ENCODE measurements around the gene ESPNL. TPM values are rescaled to one million over a fixed set of nuclear protein-coding genes. Genes with fewer than 3 reads are reported as not detected.

The ESPNL gene
- total RNA-seq, 1 donor from 2014 or later = under 0.01 TPM

DNA sequence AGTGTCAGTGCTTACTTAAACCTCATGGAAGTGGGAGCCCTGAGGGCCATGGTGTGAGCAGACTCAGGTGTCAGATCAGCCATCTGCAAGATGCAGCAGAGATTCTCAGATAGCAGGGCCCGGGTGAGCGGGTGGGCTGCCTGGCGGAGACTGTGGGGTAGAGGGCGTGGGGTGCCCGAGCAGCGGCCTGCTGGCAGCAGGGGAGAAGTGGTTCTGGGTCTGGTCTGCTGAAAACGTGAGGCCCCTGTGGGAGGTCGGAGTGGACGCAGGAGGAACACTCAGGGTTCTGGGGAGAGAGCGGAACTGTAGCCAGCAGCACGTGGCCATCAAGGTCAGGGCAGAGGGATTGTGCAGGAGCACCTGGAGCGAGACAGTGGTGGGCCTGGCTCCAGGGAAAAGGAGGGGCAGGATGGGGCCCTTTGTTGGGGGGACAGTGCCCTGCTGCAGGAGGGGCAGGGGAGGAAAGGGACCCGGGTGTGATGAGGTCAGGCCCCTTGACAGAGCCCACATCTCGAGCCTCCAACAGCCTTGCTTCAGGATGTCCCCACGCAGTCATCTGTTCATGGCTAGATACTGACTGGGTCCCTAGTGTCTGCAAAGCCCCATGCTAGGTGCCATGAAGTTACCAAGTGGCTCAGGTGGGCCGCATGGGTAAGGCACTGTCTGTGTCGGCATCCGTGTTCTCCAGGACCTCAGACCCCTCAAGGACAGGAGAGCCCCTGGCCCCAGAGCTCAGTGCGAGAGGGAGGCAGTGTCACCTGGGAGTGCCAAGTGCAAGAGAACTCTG is 2.7 kb upstream of the ESPNL start:
- DNase-seq (ENCODE audit: low spot score in 2 of 2) (no peak), FAIRE-seq (no peak)

- peak in 1 of 2 donors; percentile 60 for DNase-seq (ENCODE audit: low spot score in 2 of 2)
- no peak for FAIRE-seq
Observed at GRCh38 chr2:238097988-238098871, 1.9 kb upstream of the ESPNL start.

GRCh38 chr2:238098901-238099713 is 1.0 kb upstream of the ESPNL start:
- FAIRE-seq (no peak), DNase-seq (ENCODE audit: low spot score in 2 of 2) (peak in 1 of 2 donors; percentile 4)

GRCh38 chr2:238099714-238100048 is 459 bp upstream of the ESPNL start:
- FAIRE-seq (no peak), DNase-seq (ENCODE audit: low spot score in 2 of 2) (peak in 1 of 2 donors; percentile 10)

GRCh38 chr2:238100821-238101771 is 956 bp downstream of the ESPNL start:
- DNase-seq (ENCODE audit: low spot score in 2 of 2) (no peak), FAIRE-seq (no peak)

DNA sequence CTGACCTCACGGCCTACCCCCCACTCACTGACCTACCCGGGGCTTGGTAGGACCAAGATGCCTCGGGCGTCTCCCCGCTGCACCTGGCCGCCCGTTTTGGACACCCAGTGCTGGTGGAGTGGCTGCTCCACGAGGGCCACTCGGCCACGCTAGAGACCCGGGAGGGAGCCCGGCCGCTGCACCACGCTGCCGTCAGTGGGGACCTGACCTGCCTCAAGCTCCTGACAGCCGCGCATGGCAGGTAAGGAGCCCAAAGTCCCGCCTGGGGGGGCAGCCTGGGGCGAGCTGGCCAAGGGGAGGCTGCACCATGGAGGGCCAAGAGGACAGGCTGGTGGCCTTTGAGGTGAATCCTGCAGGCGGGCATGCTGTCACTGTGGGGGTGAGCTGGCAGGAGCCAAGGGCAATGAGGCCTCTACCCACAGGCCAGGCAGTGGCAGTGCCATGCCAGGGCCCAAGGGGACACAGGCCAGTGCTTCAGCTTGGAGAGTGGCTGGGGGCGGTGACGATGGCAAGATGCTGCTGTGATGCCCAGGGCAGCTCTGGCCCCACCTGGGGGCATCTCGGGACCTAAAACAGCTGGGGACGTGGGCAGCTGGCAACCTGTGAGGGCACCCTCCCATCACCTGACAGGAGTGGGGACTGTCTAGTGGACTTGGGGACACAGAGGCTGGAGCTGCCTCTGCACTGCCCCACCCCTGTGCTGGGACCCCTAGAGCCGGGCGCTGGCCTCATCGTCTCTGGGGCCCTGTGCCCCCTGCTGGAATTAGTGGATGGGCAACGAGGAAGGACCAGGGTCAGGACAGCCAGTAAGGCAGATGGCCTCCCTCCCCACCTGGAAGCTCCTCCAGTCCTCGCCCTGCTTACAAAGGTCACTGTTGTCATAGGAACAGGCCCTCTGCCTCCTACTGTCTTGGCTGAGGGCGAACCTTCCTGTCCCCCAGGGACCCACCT is 2.0 kb downstream of the ESPNL start:
- no peak for DNase-seq (ENCODE audit: low spot score in 2 of 2)
- no peak for FAIRE-seq

DNA sequence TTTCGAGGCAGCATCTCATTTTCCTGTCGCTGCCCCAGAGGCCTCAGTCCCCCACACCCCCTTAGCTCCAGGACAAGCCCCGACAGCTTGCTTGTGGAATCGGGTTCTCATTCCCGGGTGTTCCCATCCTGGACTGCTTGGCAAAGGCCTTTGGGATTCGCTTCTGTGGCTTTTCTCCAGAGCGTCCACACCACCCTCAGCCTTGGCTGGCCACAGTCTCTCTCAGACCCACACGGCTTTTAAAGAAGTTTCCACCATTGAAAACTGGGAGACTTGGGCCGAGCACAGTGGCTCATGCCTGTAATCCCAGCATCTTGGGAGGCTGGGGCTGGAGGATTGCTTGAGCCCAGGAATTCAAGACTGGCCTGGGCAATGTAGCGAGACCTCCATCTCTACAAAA is 2.7 kb downstream of the ESPNL start:
- FAIRE-seq = no peak
- DNase-seq (ENCODE audit: low spot score in 2 of 2) = no peak

DNA sequence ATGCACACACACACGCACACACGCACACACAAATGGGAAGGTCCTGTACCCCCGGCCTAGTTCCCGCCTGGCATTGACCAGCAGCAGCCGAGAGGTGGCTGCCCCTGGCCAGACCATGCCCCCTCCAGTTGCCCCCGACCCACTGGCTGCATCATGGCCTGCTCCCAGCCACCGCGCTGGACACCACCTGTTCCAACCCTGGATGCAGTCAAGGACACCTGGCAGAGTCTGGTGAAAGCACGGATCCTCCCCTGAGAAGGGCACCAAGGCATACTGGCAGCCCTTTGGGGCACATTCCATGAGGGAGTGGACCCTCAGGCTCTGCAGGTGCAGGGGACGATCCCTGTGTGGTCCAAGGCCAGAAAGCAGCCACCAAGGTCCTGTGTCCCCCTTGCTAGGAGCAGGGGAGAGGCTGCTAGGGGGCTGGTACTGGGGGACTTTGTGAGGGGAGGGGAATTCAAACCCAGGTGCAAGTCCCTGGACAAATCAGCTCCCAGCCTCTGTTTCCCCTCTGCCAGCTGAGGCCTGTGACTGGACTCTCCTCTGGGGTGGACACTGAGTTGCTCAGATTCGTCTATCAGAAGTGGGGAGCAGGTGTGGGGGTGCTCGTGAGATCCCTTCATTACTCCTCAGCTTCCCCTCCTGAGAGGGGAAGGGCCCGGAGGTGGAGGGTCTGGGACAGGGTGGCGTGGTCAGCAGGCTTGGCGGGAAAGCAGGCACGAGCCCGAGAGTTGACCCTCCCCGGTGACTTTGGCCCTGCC is 3.5 kb downstream of the ESPNL start:
- DNase-seq (ENCODE audit: low spot score in 2 of 2) = no peak
- FAIRE-seq = no peak

DNA sequence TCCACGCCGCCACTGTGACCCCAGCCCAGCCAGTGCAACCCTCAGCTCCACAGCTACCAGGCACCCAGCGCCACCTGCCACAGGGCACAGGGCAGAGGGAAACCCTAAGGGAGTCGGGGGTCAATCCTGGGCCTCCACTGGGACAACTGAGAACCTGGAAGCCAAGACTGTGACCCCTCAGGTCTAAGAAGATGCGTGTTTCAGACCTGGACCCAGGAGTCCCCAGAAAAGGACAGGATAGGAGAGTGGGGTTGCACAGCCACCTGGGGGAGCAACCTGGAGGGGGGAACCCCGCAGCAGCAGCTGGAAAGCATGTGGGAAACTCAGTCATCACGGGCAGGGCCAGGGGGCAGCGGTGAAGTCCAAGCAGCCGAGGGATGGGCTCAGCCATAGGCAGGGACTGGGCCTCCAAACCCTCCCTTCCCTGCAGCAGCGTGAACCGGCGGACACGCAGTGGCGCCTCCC is 4.1 kb downstream of the ESPNL start:
- FAIRE-seq = no peak
- DNase-seq (ENCODE audit: low spot score in 2 of 2) = no peak

- DNase-seq (ENCODE audit: low spot score in 2 of 2) (no peak), FAIRE-seq (no peak)
Observed at GRCh38 chr2:238104691-238105371, 4.7 kb downstream of the ESPNL start.

DNA sequence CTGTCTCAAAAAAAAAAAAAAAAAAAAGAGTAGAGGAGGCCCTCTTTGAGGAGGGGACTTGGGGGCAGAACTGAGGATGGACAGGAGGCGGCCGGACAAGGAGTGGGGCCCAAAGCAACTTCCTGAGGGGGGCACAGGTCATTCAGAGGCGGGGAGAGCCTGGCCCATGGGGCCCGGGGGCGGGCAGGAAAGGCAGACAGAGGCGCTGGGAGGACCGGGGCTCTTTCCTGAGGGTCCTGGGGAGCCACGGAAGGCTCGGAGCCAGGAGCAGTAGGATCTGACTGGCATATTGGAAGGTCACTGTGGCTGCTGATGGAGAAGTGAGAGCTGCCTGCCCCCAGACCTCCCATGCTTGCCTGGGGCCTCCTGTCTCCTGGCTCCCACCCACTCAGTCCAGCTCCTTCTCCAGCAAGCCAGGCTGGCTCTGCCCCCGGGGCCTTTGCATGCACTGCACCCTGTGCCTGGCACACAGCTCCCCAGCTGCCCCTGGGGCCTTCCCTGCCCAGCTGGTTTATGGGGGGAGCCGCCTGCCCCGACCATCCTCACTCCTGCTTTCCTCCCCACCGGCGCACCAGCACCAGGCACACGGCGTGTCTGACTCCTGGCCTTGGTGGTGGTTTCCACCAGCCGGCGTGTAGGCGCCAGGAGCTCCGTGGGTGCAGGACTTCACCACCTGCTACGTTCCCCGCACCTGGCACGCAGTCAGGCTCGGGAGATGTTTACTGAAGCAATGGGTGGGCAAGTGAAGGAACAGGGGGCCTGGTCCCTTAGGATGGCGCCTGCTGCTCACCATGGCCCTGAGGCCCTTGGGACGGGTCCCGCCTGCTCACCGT is 5.6 kb downstream of the ESPNL start:
- DNase-seq (ENCODE audit: low spot score in 2 of 2) (no peak), FAIRE-seq (no peak)

GRCh38 chr2:238106339-238106697 is 6.2 kb downstream of the ESPNL start:
- DNase-seq (ENCODE audit: low spot score in 2 of 2) = no peak
- no peak for FAIRE-seq

- DNase-seq (ENCODE audit: low spot score in 2 of 2) = no peak
- FAIRE-seq = no peak
Observed at GRCh38 chr2:238106698-238107524, 6.8 kb downstream of the ESPNL start.

DNA sequence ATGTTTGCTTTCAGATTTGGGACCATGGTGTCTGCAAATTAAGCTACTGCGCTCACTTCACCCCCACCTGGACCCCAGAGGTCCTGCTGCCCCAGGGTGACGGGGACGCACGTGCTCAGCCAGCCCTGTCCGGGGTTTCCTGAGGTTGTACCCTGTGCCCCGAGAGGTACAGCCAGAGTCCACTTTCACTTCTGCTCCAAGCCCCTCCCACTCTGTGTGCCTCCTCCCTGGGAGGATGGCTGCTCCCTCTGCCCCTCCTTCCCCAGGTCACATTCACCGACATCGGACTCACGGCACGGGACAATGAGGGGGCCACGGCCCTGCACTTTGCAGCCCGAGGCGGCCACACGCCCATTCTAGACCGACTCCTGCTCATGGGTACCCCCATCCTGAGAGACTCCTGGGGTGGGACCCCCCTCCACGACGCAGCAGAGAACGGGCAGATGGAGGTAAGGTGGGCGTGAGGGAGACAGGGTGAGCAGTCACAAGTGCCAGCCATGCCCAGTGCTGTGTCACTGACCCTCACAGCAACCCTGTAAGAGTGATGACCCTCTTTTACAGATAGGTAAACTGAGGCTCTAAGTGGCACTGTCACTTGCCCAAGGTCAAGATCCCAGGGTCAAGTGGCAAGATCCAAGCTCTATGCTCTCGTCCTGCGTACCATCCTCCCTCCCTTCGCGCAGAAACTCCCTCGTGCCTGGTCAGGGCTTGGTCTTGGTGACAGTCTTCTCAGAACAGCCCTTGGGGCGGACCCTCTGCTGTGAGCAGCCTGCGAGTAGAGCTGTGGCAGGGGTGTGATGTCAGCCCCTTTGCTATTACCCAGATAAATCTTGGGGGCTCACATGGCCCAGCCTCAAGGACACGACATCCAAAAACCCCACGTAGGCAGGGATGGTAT is 7.6 kb downstream of the ESPNL start:
- FAIRE-seq = no peak

More for the DNA sequence above, 7.6 kb downstream of the ESPNL start:
- DNase-seq (ENCODE audit: low spot score in 2 of 2) = no peak

Measured in frontal cortex (tissue), 4 donors.